ENCODE data around the gene DIP2C.
"Not testable (repeated sequence)": the region's sequence is repeated elsewhere in the genome, so short reads cannot be mapped to it uniquely, and the experiment has no call there.

DIP2C gene

GRCh38 chr10:697097-697875, 7.8 kb upstream of the DIP2C start:
- no peak for DNase-seq

DNA sequence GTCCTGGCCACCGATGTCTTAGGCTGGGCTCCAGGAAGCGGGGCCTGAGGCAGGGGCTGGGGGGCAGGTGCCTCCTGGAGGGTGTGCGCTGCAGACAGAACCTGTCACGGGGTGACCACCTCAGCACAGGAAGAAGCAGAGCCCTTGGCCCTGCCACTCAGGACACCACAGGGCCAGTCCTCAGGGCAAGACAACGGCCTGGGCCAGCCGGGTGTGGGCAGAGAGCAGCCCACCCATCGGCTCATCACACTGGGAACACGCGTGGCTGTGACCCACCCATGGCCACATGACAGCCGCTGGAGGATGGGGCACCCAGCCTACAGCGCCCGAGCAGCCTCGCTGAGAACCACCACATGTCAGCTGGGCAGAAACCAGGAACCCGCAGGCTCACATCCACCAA, 5.9 kb upstream of the DIP2C start:
- no peak for DNase-seq

- no peak for DNase-seq
Measured at GRCh38 chr10:693506-693905, 4.0 kb upstream of the DIP2C start.

GRCh38 chr10:692682-693351, 3.3 kb upstream of the DIP2C start:
- no peak for DNase-seq

DNA sequence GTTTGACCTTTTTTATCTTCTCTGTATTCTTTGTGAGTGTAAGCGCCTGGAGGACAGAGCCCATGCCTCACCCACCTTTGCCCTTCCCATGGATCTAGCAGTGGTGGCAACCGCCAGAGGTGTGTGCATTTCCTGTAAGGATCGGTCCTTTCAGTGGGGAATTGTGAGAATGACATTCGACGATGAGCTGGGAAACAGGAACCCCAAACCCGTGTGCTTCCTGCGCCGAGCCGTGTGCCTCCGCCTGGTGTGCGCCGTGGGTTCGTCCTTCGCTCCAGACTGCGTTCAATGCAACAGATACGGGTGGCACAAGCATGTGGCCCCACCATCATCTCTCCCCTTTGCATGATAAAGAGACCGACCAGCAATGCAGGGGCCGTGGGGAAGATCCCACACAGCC, 1.7 kb upstream of the DIP2C start:
- no peak for DNase-seq

- DNase-seq = no peak
Measured at GRCh38 chr10:690372-691161, 1.1 kb upstream of the DIP2C start.

DNA sequence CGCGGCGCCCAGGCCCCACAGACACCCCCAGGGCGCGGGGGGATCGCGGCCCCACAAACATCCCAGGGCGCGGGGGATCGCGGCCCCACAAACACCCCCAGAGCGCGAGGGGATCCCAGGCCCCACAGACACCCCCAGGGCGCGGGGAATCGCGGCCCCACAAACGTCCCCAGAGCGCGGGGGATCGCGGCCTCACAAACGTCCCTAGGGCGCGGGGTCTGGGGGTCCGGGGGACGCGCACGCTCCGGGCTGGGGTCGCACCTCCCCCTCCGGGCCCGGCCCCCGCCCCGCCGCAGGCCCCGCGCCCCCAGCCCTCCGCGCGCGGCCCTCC, 382 bp downstream of the DIP2C start:
- DNase-seq = no peak

DNA sequence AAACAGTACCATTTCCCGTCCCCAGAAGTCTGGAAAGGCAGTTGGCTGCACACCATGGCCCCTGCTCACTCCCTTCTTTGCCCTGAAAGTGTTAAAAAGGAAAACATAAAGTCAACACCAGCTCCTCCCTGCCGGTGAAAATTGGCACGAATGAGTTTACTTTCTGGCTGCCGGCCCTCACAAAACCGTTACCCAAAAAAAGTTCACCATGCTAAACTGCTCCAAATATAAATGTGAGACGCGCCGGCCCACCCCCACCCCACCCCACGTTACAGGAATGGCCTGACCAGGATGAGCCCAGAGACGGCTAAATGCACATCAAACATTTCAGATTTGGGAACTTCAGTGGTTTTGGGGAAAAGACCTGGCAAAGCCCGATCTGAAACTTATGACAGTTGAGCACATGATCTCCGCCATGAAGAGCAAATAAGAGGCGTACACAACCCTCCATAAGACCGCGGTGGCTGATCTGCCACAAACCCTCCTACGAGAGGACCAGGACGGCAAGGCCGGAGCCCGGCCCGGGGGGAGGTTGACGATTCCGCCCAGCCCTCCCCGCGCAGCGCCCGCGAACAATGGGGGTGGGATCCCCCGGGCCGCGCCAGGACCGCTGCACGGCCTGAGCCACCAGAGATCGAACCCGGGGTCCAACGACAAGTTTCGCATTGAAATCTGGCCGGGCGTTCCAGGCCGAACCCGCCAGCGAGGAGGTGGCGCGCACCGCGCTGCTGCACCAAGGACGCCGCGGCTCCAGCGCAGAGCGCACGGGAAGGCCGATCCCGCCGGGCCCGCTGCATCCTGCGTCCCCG, 952 bp downstream of the DIP2C start:
- DNase-seq = no peak

DNA sequence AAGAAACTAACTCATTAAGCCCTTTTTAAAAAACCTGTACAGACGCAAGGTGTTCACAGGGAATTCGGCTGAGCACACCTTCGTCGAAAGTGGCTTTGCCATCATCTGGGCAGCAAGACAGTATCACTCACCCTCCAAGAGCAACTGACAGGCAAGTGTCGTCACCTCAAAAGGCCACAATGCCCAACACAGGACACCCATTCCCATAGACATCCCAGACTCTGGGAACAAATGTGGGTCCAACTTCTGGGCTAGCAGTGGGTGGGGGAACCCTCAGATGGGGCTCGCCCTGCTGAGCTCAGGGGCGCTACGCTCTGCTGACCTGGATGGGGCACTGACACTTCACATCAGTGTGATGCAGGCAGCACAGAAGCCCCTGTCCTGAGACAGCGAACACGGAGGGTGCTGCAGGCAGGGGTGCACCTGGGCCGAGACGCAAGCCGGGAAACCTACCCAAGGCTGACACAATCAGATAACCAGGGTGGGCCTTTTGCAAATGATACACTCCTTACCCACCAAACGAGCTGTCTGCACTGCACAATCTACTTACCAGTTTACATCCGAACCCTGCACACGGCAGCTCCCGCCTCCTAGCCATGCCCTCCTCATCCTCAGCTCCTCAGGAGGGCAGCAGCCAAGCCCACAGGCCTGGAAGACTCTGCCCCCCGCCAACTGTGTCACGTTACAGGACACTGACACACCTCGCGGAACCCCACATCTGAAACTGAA, 1.7 kb downstream of the DIP2C start:
- DNase-seq = no peak

DNA sequence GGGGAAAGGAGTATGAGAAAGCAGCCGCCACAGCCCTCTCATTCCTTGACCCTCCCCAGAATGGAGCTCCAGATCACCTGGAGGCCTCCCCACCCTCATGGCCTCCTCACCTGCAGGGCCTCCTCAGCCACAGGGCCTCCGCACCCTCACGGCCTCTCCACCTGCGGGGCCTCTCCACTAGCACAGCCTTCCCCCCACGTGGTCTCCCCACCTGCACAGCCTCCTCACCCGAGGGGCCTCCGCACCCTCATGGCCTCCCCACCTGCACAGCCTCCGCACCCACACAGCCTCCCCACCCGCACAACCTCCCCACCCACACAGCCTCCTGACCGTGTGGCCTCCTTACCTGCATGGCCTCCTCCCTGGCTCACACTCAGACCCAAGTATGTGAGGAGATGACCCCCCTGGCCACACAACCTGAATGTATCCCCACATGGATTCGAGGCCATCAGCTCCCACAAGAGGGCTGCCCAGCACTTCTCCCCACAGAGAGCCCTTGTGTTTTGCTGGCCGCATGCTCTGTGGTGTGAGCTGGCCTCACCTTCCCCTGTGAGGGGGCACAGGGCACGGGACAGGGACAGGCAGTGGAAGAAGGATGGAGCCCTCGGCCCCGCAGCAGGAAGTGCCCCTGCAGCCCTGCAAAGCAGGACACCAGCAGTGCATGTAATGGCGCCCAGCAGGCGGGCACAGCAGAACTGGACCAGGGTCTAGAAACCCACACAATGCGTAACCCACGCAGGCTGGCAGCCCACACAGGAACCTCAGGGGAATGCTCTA, 3.1 kb downstream of the DIP2C start:
- no peak for DNase-seq

DNA sequence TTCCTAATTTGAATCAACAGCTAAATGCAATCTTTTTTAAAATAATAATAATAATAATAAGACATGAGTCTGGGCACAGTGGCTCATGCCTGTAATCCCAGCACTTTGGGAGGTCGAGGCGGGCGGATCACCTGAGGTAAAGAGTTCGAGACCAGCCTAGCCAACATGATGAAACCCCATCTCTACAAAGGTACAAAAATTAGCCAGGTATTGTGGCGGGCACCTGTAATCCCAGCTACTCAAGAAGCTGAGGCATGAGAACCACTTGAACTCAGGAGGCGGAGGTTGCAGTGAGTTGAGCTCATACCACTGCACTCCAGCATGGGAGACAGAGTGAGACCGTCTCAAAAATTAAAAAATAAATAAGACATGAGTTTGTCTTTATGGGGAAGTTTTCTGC, 3.9 kb downstream of the DIP2C start:
- no peak for DNase-seq

DNA sequence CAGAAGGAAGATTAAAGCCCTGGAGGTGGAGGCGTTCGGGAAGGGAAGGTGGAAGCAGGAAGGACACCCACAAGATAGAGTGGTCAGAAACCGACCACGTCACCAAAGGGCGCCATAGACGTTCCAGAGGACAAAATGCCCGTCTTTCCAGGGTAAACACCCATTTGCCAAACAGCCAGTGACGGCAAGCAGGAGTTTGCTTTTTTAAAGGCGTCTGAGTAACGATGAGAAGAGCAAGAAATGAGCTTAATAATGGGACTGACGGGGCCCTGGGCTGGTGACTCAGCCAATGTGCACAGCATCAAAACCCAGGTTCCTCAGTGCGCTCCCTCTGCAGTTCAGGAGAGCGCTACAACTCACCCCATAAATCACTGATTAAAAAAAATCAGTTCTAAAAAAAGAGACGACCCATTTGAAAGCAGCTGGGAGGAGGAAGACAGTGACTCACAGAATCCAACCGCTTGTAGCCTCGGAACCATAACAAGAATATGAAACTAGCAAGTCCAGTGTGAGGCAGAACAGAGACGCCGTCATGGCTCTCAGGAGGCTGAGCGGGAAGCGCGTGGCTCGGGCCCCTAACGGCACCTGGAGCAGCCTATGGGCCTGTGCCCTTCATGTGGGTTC, 5.9 kb downstream of the DIP2C start:
- no peak for DNase-seq

GRCh38 chr10:682931-683447, 6.5 kb downstream of the DIP2C start:
- DNase-seq = no peak

- no peak for DNase-seq
Measured at GRCh38 chr10:681670-682318, 7.7 kb downstream of the DIP2C start.

- no peak for DNase-seq
Measured at GRCh38 chr10:680745-681144, 8.7 kb downstream of the DIP2C start.

GRCh38 chr10:680146-680545, 9.3 kb downstream of the DIP2C start:
- DNase-seq = no peak

GRCh38 chr10:679556-679955, 9.9 kb downstream of the DIP2C start:
- no peak for DNase-seq

DNA sequence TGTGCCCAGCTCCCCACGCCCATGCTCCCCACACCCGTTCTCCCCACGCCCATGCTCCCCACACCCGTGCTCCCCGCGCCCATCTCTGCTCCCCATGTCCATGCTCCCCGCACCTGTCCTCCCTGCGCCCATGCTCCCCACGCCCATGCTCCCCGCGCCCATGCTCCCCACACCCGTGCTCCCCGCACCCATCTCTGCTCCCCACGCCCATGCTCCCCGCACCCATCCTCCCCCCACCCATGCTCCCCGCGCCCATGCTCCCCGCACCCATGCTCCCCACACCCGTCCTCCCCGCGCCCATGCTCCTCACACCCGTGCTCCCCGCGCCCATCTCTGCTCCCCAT, 10.8 kb downstream of the DIP2C start:
- DNase-seq = not testable (repeated sequence)

- DNase-seq = no peak
Measured at GRCh38 chr10:677750-678661, 11.5 kb downstream of the DIP2C start.

Measured in activated CD4-positive, alpha-beta T cell treated with anti-CD3 and anti-CD28 coated beads, Interleukin-2, amount 50 U/mL, for 1 hour (primary cell).